Pancreas (tissue), 10 donors: ENCODE measurements around the gene TTLL3. TPM values are rescaled to one million over a fixed set of nuclear protein-coding genes. Genes with fewer than 3 reads are reported as not detected.
"Not testable (repeated sequence)": the region's sequence is repeated elsewhere in the genome, so short reads cannot be mapped to it uniquely, and the experiment has no call there.

Experiments used
- ATAC-seq, 4 donors: fragments of 200-7000 bp; cut with Tn5 transposase; one replicate each; pipeline versions ENCODE4 v1.8.0 to v1.9.1; 2020; ENCODE audit warnings: mild to moderate bottlenecking in 4 of 4, moderate library complexity in 4 of 4
- DNase-seq, 6 donors: peaks; one replicate each; pipeline ENCODE4 v3.0.0-alpha.2; 2020
- FAIRE-seq: peaks from 2 replicates; lab custom pipeline; 2012; peaks lifted over from hg19 to GRCh38; lab: Jason Lieb, UNC
- H3K27ac ChIP-seq, 4 donors: fragments of 200-600 bp; sonication (generic); 1 replicate in 3 of 4; 2 replicates in 1 of 4; pipeline versions ENCODE4 v1.5.0 to v1.8.0; 2020
- H3K27me3 ChIP-seq, 4 donors: fragments of 200-600 bp; one replicate each; pipeline ENCODE4 v1.8.0; 2021
- H3K36me3 ChIP-seq, 3 donors: fragments of 200-600 bp; sonication (generic) in 1 of 3; one replicate each; pipeline versions ENCODE4 v1.5.0 to v1.8.0; 2020 to 2021
- H3K4me1 ChIP-seq, 3 donors: fragments of 200-600 bp; one replicate each; pipeline ENCODE4 v1.8.0; 2021
- H3K4me3 ChIP-seq, 4 donors: fragments of 200-600 bp; sonication (generic) in 2 of 4; one replicate each; pipeline versions ENCODE4 v1.5.0 to v1.8.0; 2020 to 2021
- H3K9me3 ChIP-seq, 4 donors: fragments of 200-600 bp; one replicate each; pipeline ENCODE4 v1.8.0; 2021
- WGBS, 2 donors: extraction: QIAGEN DNeasy Blood & Tissue Kit; methylation state at CpG; one replicate each; pipeline ENCODE4 v1.1.7; 2013; 5-methylcytosine and 5-hydroxymethylcytosine counted together
- intact Hi-C, 3 donors: fragments of 100-400 bp; cut with DNase I; formaldehyde crosslinking; loops; one replicate each; pipeline versions ENCODE4 v1.11.1 to v1.14.2; 2022
- polyA plus RNA-seq, 2 donors: library from polyadenylated mRNA; stranded (reverse); fragments of 200-250 nt; gene quantifications; one replicate each; pipeline ENCODE4 v1.2.3, GENCODE V29; 2013
- total RNA-seq, 6 donors: library from RNA; stranded (reverse); fragmentation: NEBNext Ultra II Directional in 4 of 6; extraction: Animal tissue kit (Norgen Biotek cat#: 25700) in 4 of 6; gene quantifications; one replicate each; pipeline versions ENCODE4 v1.2.1 to v1.2.4, GENCODE V29; 2021 to 2023
- TF ChIP-seq, protein P1 (sequence below), 4 donors: fragments of 200-600 bp; sonication (generic) in 3 of 4; IDR thresholded peaks; one replicate each; pipeline versions ENCODE4 v1.5.0 to v1.8.0; 2021; ENCODE audit warnings: antibody characterized with exemption in 4 of 4
- donor health status: healthy with polysubstance abuse.
- donor health status: DM: no; HTN: no; CAD: no; lungs with moderate emphysema.
- donor health status: DM: no; HTN: no; CAD: no.
- donor health status: control.
- donor health status: control.
- donor health status: Bipolar disorder and iron deficiency.
- donor health status: DM: yes; HTN: yes; CAD: no.
- donor health status: DM: no; HTN: no; CAD: no.
- donor health status: DM: no; HTN: no; CAD: no.
- donor health status: DM: yes; HTN: yes; CAD: no.

Gene TTLL3
- total and polyA plus RNA-seq, 8 donors = 9.2 to 104 (median 19.6) TPM

DNA sequence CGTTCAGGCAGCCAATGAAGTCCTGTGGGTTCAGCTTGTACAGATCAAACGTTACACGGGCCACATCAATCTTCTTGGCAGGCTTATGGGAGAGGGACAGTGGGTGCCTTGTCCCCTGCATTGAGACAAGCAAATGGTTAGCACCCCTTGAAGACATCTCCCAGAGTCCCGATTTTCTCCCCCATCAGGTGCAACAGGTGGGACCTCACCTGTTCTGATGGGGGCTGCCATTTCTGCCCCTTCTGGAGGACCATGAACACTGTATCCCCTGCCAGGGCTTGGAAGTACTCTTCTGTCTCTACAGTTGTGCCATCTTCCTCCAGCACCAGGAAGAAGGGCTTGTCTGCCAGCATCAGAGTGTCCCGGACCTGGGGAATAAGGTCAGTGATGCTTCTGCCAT is 59.9 kb downstream of the TTLL3 start:
- no peak for FAIRE-seq

DNA sequence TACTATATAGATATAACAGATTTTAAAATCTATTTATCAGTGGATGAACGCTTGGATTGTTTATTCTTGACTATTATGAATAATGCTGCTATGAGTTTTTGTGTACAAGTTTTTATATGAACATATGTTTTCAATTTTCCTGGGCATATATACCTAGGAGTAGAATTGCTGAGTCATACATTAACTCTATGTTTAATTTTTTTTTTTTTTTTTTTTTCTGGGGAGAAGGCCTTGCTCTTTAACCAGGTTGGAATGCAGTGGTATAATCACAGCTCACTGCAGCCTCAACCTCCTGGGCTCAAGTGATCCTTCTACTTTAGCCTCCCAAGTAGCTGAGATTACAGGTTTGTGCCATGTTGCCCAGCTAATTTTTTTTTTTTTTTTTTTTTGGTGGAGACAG is 60.9 kb downstream of the TTLL3 start:
- ATAC-seq (no peak), DNase-seq (no peak), FAIRE-seq (no peak)
- intact Hi-C loops = no loop called here
- no peaks in the 10 kb centered on the region for H3K4me1 ChIP-seq
- H3K27me3 ChIP-seq = no peaks in the 10 kb centered on the region
- TF ChIP-seq, protein P1, sequence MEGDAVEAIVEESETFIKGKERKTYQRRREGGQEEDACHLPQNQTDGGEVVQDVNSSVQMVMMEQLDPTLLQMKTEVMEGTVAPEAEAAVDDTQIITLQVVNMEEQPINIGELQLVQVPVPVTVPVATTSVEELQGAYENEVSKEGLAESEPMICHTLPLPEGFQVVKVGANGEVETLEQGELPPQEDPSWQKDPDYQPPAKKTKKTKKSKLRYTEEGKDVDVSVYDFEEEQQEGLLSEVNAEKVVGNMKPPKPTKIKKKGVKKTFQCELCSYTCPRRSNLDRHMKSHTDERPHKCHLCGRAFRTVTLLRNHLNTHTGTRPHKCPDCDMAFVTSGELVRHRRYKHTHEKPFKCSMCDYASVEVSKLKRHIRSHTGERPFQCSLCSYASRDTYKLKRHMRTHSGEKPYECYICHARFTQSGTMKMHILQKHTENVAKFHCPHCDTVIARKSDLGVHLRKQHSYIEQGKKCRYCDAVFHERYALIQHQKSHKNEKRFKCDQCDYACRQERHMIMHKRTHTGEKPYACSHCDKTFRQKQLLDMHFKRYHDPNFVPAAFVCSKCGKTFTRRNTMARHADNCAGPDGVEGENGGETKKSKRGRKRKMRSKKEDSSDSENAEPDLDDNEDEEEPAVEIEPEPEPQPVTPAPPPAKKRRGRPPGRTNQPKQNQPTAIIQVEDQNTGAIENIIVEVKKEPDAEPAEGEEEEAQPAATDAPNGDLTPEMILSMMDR (IDR thresholded peaks at IDR 0.05) = no peak
- H3K4me3 ChIP-seq = no peak overlapping the region
- no peaks in the 10 kb centered on the region for H3K9me3 ChIP-seq
- H3K27ac ChIP-seq = no peak overlapping the region
- WGBS, 2 donors = 47 to 93% methylated on average over 1 of the region's 1 CpG
- H3K36me3 ChIP-seq = no peaks in the 10 kb centered on the region

More for the DNA sequence above, 59.9 kb downstream of the TTLL3 start:
- no peaks in the 10 kb centered on the region for H3K36me3 ChIP-seq
- H3K9me3 ChIP-seq = no peaks in the 10 kb centered on the region
- WGBS, 2 donors = 44 to 53% methylated on average over 5 of the region's 5 CpGs
- no peak overlapping the region for H3K4me3 ChIP-seq
- no peaks in the 10 kb centered on the region for H3K4me1 ChIP-seq
- H3K27me3 ChIP-seq = no peaks in the 10 kb centered on the region
- no peak overlapping the region for H3K27ac ChIP-seq
- TF ChIP-seq, protein P1 (IDR thresholded peaks at IDR 0.05) = no peak
- no peak for ATAC-seq
- DNase-seq = no peak
- intact Hi-C loops = no loop called here

DNA sequence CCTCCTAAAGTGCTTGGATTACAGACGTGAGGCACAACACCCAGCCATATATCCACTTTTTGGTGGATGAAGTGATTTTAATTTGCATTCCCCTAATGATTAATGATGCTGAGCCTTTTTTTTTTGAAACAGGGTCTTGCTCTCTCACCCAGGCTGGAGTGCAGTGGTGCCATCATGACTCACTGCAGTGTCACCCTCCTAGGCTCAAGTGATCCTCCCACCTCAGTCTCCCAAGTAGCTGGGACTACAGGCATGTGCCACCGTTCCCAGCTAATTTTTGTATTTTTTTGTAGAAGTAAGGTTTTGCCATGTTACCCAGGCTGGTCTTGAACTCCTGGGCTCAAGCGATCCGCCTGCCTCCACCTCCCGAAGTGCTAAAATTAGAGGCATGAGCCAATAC is 62.0 kb downstream of the TTLL3 start:
- 89 to 95% methylated on average over 5 of the region's 5 CpGs for WGBS, 2 donors
- H3K4me3 ChIP-seq, H3K27ac ChIP-seq, ATAC-seq, intact Hi-C loops, H3K4me1 ChIP-seq, H3K36me3 ChIP-seq, FAIRE-seq, H3K9me3 ChIP-seq, DNase-seq, H3K27me3 ChIP-seq: not testable (repeated sequence)

DNA sequence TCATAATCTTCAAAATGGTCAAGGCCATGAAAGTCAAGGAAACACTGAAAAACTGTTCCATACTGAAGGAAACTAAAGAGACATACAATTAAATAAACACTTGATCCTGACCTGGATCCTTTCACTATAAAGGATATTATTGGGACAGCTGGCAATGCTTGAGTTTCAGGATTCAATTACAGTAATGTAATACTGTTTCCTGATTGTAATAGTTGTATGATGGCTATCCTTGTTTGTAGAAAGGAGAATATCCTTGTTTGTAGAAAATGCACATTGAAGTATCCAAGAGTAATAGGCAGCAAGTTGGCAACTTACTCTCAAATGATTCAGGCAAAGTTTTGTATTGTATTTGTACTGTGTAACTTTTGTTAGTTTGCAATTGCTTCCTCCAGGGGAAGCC is 65.4 kb downstream of the TTLL3 start:
- Histone ChIP-seq H3K4me1 (no peaks in the 10 kb centered on the region), H3K36me3 (no peaks in the 10 kb centered on the region), H3K4me3 (no peak overlapping the region), H3K9me3 (no peaks in the 10 kb centered on the region), H3K27ac (no peak overlapping the region), H3K27me3 (no peaks in the 10 kb centered on the region)
- DNase-seq = no peak
- TF ChIP-seq, protein P1 (IDR thresholded peaks at IDR 0.05) = no peak
- intact Hi-C loops = no loop called here
- FAIRE-seq = no peak
- ATAC-seq = no peak

DNA sequence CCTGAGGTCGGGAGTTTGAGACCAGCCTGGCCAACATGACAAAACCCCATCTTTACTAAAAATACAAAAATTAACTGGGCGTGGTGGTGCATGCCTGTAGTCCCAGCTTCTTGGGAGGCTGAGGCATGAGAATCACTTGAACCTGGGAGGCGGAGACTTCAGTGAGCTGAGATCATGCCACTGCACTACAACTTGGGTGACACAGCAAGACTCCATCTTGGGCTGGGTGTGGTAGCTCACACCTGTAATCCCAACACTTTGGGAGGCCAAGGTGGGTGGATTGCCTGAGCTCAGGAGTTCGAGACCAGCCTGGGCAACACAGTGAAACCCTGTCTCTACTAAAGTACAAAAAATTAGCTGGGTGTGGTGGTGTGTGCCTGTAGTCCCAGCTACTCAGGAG is 66.2 kb downstream of the TTLL3 start:
- intact Hi-C loops, H3K4me3 ChIP-seq, DNase-seq, ATAC-seq, FAIRE-seq, H3K27me3 ChIP-seq, H3K27ac ChIP-seq, H3K4me1 ChIP-seq, H3K9me3 ChIP-seq, H3K36me3 ChIP-seq: not testable (repeated sequence)
- WGBS, 2 donors = 73 to 78% methylated on average over 4 of the region's 4 CpGs

DNA sequence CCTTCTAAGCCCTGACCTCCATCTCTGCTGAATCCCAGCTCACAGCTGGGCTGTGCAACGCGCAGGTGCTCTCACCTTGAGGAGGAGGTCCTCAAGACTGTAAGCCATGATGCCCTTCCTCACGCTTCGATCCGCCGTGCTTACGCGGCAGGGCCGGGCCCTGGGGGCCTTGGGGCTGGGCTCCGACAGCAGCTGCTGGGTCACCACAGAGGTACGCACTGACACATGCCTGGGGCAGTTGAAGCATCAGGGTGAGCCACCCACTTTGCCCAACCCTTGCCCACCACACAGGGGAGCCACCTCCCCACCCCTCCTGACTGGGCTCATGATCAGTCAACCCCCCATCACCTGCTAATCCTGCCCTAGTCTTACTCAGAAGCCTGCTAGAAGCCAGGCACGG is 66.9 kb downstream of the TTLL3 start:
- Histone ChIP-seq H3K4me3 (no peak overlapping the region), H3K36me3 (no peaks in the 10 kb centered on the region), H3K9me3 (no peaks in the 10 kb centered on the region), H3K27ac (no peak overlapping the region), H3K27me3 (no peaks in the 10 kb centered on the region), H3K4me1 (no peaks in the 10 kb centered on the region)
- WGBS, 2 donors = 83 to 84% methylated on average over 12 of the region's 12 CpGs
- DNase-seq (no peak), ATAC-seq (peak in 2 of 4 donors; percentile 25 to 37), FAIRE-seq (no peak)
- intact Hi-C loops = no loop called here
- TF ChIP-seq, protein P1 (IDR thresholded peaks at IDR 0.05) = no peak
